NCI-H526 treated with DMSO at 0.1 percent for 48 hours (cell line): ENCODE measurements around the gene SRPK2.
"Not testable (repeated sequence)": the region's sequence is repeated elsewhere in the genome, so short reads cannot be mapped to it uniquely, and the experiment has no call there.

Experiments
- DNase-seq: peaks from one replicate; lab custom pipeline; 2025; lab: John Stamatoyannopoulos, UW

The SRPK2 gene

GRCh38 chr7:105339404-105340323 is 49.1 kb downstream of the SRPK2 start:
- no peak for DNase-seq

- no peak for DNase-seq
Observed at GRCh38 chr7:105337529-105337928, 51.2 kb downstream of the SRPK2 start.

- DNase-seq = no peak
Observed at GRCh38 chr7:105336009-105336408, 52.7 kb downstream of the SRPK2 start.

- DNase-seq = not testable (repeated sequence)
Observed at GRCh38 chr7:105332661-105333060, 56.1 kb downstream of the SRPK2 start.

GRCh38 chr7:105330526-105330925 is 58.2 kb downstream of the SRPK2 start:
- no peak for DNase-seq

GRCh38 chr7:105327201-105327600 is 61.5 kb downstream of the SRPK2 start:
- DNase-seq = no peak

GRCh38 chr7:105325216-105325904 is 63.4 kb downstream of the SRPK2 start:
- DNase-seq = no peak

GRCh38 chr7:105324606-105325005 is 64.1 kb downstream of the SRPK2 start:
- DNase-seq = not testable (repeated sequence)

- no peak for DNase-seq
Observed at GRCh38 chr7:105323366-105323765, 65.4 kb downstream of the SRPK2 start.

GRCh38 chr7:105322655-105323277 is 66.0 kb downstream of the SRPK2 start:
- DNase-seq = no peak

GRCh38 chr7:105321754-105322455 is 66.8 kb downstream of the SRPK2 start:
- no peak for DNase-seq

GRCh38 chr7:105320896-105321295 is 67.8 kb downstream of the SRPK2 start:
- no peak for DNase-seq

GRCh38 chr7:105319578-105319977 is 69.1 kb downstream of the SRPK2 start:
- DNase-seq = no peak

- no peak for DNase-seq
Observed at GRCh38 chr7:105316578-105317344, 72.0 kb downstream of the SRPK2 start.

- DNase-seq = no peak
Observed at GRCh38 chr7:105315357-105315756, 73.4 kb downstream of the SRPK2 start.

GRCh38 chr7:105309235-105310169 is 79.2 kb downstream of the SRPK2 start:
- DNase-seq = no peak

- no peak for DNase-seq
Observed at GRCh38 chr7:105307163-105307672, 81.5 kb downstream of the SRPK2 start.

GRCh38 chr7:105306298-105306748 is 82.4 kb downstream of the SRPK2 start:
- peak; percentile 40 for DNase-seq

- no peak for DNase-seq
Observed at GRCh38 chr7:105305633-105306032, 83.1 kb downstream of the SRPK2 start.
